ENCODE measurements around the gene SLC26A8.

DNA sequence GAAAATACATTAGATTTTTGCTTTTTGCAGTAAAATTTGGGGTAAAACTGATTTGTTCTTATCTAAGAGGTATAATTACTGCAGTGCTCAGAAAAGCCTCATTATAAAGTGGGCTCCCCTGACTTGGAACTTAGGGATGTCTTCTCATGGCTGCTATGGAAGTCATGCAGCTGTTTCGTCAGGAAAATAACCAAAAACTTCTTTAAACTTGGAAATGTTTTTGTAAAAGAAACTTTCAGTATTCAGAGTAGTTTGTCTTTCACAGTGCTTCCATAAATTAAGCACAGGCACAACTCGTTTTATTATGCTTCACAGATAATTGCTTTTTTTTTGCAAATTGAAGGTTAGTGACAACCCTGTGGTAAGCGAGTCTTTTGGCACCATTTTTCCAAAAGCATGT is 10.0 kb upstream of the SLC26A8 start:
- TF ChIP-seq, protein P1, sequence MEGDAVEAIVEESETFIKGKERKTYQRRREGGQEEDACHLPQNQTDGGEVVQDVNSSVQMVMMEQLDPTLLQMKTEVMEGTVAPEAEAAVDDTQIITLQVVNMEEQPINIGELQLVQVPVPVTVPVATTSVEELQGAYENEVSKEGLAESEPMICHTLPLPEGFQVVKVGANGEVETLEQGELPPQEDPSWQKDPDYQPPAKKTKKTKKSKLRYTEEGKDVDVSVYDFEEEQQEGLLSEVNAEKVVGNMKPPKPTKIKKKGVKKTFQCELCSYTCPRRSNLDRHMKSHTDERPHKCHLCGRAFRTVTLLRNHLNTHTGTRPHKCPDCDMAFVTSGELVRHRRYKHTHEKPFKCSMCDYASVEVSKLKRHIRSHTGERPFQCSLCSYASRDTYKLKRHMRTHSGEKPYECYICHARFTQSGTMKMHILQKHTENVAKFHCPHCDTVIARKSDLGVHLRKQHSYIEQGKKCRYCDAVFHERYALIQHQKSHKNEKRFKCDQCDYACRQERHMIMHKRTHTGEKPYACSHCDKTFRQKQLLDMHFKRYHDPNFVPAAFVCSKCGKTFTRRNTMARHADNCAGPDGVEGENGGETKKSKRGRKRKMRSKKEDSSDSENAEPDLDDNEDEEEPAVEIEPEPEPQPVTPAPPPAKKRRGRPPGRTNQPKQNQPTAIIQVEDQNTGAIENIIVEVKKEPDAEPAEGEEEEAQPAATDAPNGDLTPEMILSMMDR (IDR thresholded peaks at IDR 0.05), result no peak
- no peak for TF ChIP-seq EP300 (IDR thresholded peaks at IDR 0.05)

All from esophagus muscularis mucosa (tissue), 3 donors.